Measurements from ENCODE around the gene TBC1D2B.

DNA sequence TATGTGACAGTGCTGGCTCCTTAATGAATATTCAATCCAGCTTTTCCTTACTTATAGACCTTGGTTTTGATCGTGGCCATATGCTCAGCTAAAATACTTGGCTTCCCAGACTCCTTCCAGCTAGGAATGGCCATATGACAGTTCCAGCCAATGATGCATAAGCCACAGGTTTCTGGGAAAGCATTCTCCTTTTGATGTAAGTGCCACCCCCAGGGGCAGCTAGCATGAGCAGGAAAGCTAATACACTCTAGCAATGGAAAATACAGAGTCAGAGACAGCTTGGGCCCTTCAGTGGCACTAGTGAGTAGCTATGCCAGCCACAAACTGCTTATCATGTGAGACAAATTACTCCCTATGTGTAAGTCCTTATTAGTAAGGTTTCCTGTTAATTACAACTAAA is 26.7 kb downstream of the TBC1D2B start:
- no peak for TF ChIP-seq POLR2A (IDR thresholded peaks at IDR 0.05; ENCODE audit: low read depth)
- TF ChIP-seq EP300 (IDR thresholded peaks at IDR 0.05) = no peak
- TF ChIP-seq, protein P1, sequence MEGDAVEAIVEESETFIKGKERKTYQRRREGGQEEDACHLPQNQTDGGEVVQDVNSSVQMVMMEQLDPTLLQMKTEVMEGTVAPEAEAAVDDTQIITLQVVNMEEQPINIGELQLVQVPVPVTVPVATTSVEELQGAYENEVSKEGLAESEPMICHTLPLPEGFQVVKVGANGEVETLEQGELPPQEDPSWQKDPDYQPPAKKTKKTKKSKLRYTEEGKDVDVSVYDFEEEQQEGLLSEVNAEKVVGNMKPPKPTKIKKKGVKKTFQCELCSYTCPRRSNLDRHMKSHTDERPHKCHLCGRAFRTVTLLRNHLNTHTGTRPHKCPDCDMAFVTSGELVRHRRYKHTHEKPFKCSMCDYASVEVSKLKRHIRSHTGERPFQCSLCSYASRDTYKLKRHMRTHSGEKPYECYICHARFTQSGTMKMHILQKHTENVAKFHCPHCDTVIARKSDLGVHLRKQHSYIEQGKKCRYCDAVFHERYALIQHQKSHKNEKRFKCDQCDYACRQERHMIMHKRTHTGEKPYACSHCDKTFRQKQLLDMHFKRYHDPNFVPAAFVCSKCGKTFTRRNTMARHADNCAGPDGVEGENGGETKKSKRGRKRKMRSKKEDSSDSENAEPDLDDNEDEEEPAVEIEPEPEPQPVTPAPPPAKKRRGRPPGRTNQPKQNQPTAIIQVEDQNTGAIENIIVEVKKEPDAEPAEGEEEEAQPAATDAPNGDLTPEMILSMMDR (IDR thresholded peaks at IDR 0.05) = no peak

All from esophagus muscularis mucosa (tissue), 4 donors.